ENCODE data around the gene PAXX. TPM values are rescaled to one million over a fixed set of nuclear protein-coding genes. Genes with fewer than 3 reads are reported as not detected.

PAXX gene
- total RNA-seq, 2 donors from 2014 or later, result 34.0 to 97.2 TPM

DNA sequence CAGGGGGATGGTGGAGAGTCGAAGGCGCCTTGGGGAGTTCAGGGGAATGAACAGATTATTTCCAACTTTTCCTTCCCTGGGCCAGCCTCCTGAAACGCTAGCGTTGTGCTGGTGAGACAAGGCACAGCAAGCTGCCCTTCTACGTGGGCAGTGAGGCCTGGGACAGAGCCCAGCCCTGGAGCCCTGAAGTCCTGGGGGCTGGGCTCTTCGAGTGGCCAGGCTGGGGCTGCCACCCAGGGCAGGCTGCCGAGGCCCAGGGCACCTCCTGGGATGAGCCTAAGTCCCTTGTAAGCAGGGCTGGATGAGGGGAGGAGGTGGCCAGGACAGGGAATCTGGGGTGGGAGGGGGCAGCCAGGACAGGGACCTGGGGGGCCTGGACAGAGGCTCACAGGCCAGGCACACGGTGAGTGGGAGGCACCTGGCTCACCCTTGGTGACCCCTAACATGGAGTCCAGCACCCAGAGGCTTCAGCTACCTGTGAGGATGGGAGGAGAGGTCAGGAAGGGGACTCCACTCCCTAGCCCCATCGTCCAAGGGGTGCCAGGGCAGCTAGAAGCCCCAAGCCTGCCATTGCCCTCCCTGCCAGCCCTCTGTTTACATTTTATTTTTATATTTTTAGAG is 41.5 kb upstream of the PAXX start:
- 15 to 48% methylated on average over 2 to 9 of the region's 9 CpGs for WGBS, 2 donors
- intact Hi-C loops (cut with DNase I), result loop anchor here (5.0 kb wide), 1 partner anchor 72 kb away; no protein-coding TSS in a partner anchor
- Histone ChIP-seq H3K27me3 (no peaks in the 10 kb centered on the region), H3K9me3 (no peaks in the 10 kb centered on the region), H3K4me3 (no peak overlapping the region), H3K27ac (peak overlapping the region; percentile 87 to 92 (median 92)), H3K36me3 (replicated peaks in 1 of 2; ENCODE audit: insufficient read depth in 1 of 2, low read depth in 2 of 2) (no peaks in the 10 kb centered on the region), H3K4me1 (peaks cover 47% of the 10 kb centered on the region)
- DNase-seq, result peak in 1 of 4 donors; percentile 41
- TF ChIP-seq POLR2A (IDR thresholded peaks at IDR 0.05), result no peak
- TF ChIP-seq, protein P1, sequence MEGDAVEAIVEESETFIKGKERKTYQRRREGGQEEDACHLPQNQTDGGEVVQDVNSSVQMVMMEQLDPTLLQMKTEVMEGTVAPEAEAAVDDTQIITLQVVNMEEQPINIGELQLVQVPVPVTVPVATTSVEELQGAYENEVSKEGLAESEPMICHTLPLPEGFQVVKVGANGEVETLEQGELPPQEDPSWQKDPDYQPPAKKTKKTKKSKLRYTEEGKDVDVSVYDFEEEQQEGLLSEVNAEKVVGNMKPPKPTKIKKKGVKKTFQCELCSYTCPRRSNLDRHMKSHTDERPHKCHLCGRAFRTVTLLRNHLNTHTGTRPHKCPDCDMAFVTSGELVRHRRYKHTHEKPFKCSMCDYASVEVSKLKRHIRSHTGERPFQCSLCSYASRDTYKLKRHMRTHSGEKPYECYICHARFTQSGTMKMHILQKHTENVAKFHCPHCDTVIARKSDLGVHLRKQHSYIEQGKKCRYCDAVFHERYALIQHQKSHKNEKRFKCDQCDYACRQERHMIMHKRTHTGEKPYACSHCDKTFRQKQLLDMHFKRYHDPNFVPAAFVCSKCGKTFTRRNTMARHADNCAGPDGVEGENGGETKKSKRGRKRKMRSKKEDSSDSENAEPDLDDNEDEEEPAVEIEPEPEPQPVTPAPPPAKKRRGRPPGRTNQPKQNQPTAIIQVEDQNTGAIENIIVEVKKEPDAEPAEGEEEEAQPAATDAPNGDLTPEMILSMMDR (IDR thresholded peaks at IDR 0.05), result no peak
- ATAC-seq, result peak; percentile 24

DNA sequence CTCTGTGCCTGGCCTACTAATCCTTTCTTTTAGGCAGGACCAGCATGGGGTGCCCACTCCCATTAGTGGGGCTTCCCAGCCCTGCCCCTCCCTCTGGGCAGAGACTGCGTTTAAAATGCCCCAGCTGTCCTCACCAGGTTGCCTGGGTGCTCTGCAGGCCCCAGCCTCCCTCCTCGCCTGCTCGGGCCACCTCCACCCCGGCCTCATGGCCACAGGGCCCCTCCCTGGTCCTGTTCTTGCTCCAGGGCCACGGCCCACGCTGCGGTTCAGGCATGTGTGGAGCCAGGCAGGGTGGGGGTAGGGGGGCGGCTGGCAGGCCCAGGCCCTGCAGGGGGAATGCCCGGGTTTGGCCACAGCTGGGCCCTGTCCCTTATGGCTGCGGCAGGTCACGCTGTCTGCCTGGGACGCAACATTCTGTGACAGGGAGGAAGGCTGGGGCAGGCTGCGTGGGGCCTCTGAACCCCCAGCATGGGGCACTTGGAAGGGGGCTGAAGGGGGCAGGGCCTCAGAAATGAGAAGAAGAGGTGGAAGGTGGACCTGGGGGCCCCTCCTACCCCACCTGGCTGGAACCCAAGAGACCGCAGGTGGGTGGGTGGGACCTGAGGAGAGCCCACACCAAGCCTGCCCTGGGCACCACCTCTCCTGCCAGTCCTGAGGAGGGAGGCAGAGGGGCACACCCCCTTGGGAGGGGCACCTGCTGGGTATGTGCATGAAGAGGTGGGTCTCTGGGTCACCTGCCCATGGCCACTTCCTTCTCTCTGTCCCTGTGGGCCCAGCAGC is 40.5 kb upstream of the PAXX start, which contains the start of gene LCN12:
TSS of gene LCN12 (plus strand) at position 733 of the 780 bp plus-strand sequence. CDS start 55 bp downstream, outside the sequence.
- 78 to 85% methylated on average over 9 to 14 of the region's 14 CpGs for WGBS, 2 donors
- peaks cover 47% of the 10 kb centered on the region for H3K4me1 ChIP-seq
- H3K4me3 ChIP-seq, result no peak within 1 kb of the TSS
- no peak for ATAC-seq
- peak within 1 kb of the TSS in 3 of 4 donors; percentile 91 to 92 (median 92) for H3K27ac ChIP-seq
- no peaks in the 10 kb centered on the region for H3K9me3 ChIP-seq
- intact Hi-C loops (cut with DNase I), result loop anchor here (5.0 kb wide), 1 partner anchor 71 kb away; no protein-coding TSS in a partner anchor
- no peaks in the 10 kb centered on the region for H3K27me3 ChIP-seq
- no peak for DNase-seq
- no peaks in the 10 kb centered on the region for H3K36me3 ChIP-seq (replicated peaks in 1 of 2; ENCODE audit: insufficient read depth in 1 of 2, low read depth in 2 of 2)
- no peak for TF ChIP-seq POLR2A (IDR thresholded peaks at IDR 0.05)
- TF ChIP-seq, protein P1 (IDR thresholded peaks at IDR 0.05), result no peak

DNA sequence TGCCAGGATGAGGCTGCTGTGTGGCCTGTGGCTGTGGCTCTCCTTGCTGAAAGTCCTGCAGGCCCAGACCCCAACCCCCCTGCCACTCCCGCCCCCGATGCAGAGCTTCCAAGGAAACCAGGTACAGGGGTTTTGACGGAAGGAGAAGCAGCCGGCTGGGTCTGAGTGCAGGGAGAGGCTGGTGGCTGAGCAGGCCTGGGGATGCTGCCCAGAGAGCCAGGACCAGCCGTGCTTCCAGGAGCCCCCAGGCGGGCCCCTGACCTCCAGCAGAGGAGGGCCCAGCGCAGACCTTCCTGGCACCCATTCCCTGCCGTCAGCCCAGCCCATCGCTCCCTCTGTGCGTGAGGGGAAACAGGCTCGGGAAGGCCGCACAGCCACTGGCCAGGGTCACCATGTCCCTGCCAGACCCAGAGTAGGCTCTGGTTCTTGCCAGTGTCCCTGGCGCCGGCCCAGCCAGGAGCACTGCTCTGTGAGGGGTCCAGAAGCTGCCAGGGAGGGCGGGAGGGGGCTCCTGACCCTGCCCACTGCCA is 39.8 kb upstream of the PAXX start:
- no peaks in the 10 kb centered on the region for H3K9me3 ChIP-seq
- peaks cover 46% of the 10 kb centered on the region for H3K4me1 ChIP-seq
- no peaks in the 10 kb centered on the region for H3K27me3 ChIP-seq
- intact Hi-C loops (cut with DNase I), result loop anchor here (5.0 kb wide), 1 partner anchor 70 kb away; no protein-coding TSS in a partner anchor
- peak overlapping the region in 3 of 4 donors; percentile 15 to 92 (median 91) for H3K27ac ChIP-seq
- ATAC-seq, result no peak
- no peak overlapping the region for H3K4me3 ChIP-seq
- 63 to 87% methylated on average over 3 to 15 of the region's 15 CpGs for WGBS, 2 donors
- TF ChIP-seq POLR2A (IDR thresholded peaks at IDR 0.05), result no peak
- TF ChIP-seq, protein P1 (IDR thresholded peaks at IDR 0.05), result no peak
- DNase-seq, result no peak
- no peaks in the 10 kb centered on the region for H3K36me3 ChIP-seq (replicated peaks in 1 of 2; ENCODE audit: insufficient read depth in 1 of 2, low read depth in 2 of 2)

DNA sequence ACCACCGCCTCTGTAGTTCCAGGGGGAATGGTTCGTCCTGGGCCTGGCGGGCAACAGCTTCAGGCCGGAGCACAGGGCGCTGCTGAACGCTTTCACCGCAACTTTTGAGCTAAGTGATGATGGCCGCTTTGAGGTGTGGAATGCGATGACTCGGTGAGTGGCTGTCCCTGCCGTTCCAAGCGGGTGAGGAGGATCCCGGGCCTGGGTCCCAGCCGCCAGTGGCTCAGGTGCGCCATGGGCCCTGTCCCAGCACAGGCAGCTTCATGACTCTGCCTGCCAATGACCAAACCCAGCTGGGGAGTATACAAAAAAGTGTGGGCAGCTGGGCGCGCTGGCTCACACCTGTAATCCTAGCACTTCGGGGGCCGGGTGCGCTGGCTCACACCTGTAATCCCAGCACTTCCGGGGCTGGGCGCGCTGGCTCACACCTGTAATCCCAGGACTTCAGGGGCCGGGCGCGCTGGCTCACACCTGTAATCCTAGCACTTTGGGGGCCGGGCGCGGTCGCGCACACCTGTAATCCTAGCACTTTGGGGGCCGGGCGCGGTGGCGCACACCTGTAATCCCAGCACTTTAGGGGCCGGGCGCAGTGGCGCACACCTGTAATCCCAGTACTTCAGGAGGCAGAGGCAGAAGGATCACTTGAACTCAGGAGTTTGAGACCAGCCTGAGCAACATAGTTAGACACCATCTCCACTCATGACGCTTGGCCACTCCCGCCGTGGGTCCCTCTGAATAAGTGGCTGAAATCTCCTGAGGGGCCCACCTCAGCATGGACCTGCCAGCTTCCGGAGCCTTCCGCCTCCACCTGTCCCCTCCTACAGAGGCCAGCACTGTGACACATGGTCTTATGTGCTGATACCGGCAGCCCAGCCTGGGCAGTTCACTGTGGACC is 39.1 kb upstream of the PAXX start:
- Histone ChIP-seq H3K9me3 (no peaks in the 10 kb centered on the region), H3K27ac (peak overlapping the region in 1 of 4 donors; percentile 91), H3K4me1 (peaks cover 39% of the 10 kb centered on the region), H3K36me3 (replicated peaks in 1 of 2; ENCODE audit: insufficient read depth in 1 of 2, low read depth in 2 of 2) (no peaks in the 10 kb centered on the region), H3K27me3 (no peaks in the 10 kb centered on the region), H3K4me3 (no peak overlapping the region)
- 90% methylated on average over 43 of the region's 44 CpGs; no CpG with 5 or more reads in 1 of the 2 donors for WGBS, 2 donors
- DNase-seq, result no peak
- ATAC-seq, result no peak
- no peak for TF ChIP-seq POLR2A (IDR thresholded peaks at IDR 0.05)
- TF ChIP-seq, protein P1 (IDR thresholded peaks at IDR 0.05), result no peak
- intact Hi-C loops (cut with DNase I), result loop anchor here (5.0 kb wide), 1 partner anchor 69 kb away; no protein-coding TSS in a partner anchor

All from body of pancreas (tissue), 4 donors.